Brain pericyte (primary cell): Measurements from ENCODE around the gene EPS8L3.

Source experiments
- DNase-seq: peaks from one replicate; pipeline ENCODE4 v3.0.0-alpha.2; 2012; ENCODE audit warnings: low read depth, low spot score

Gene EPS8L3

GRCh38 chr1:109793486-109794318 is 30.0 kb upstream of the EPS8L3 start:
- no peak for DNase-seq

DNA sequence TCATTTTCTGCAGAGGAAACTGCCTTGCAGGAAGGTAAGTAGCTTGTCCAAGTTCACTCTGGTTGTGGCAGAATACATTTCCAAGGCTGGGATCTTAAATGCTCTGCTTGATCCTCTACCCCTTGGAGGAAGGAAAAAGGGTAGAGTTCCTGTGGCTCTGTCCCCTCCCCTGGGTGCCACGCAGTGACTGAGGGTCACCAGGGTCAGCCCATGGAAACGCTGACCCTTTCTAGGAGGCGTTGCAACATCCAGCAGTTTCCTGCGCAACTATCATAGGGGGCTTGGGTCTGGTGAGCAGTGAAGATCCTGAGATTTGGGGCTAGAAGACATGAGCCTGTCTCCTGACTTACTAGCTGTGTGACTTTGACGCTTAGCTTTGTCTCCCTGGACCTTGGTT is 29.4 kb upstream of the EPS8L3 start:
- no peak for DNase-seq

GRCh38 chr1:109792056-109792831 is 28.5 kb upstream of the EPS8L3 start:
- peak; percentile 87 for DNase-seq

GRCh38 chr1:109791495-109792043 is 27.8 kb upstream of the EPS8L3 start:
- no peak for DNase-seq

- no peak for DNase-seq
These were observed 27.2 kb upstream of the EPS8L3 start for GRCh38 chr1:109790735-109791494.

GRCh38 chr1:109790329-109790728 is 26.6 kb upstream of the EPS8L3 start:
- DNase-seq: no peak

DNA sequence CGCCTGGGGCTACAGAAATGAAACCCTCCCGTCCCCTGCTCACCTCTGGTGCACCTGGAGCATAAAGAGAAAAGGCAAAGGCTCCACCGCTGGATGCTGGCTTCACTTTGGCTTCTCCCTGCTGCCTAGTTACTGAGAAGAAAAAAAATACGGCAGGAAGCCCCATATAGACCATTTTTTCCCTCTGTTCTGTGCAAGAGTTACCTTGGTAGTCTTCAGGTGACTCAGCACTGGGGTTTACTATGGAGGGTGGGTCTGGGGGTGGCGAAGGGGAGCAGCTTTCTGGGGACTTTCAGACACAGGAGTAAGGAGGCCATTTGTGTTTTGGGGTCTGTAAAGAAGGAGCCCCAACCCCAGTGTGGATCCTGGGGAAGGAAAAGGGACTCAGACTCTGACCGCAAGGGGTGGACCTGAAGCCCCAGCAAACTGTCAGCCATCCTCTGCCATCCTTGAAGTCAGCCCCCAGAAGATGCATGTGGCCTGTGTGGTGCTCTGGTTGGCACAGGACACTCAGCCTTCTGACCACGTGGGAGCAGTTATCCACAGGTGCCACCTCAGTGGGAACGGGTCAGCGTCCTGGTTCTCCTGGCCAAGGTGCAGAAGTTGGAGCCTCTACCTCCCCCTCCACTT is 25.9 kb upstream of the EPS8L3 start:
- no peak for DNase-seq

DNA sequence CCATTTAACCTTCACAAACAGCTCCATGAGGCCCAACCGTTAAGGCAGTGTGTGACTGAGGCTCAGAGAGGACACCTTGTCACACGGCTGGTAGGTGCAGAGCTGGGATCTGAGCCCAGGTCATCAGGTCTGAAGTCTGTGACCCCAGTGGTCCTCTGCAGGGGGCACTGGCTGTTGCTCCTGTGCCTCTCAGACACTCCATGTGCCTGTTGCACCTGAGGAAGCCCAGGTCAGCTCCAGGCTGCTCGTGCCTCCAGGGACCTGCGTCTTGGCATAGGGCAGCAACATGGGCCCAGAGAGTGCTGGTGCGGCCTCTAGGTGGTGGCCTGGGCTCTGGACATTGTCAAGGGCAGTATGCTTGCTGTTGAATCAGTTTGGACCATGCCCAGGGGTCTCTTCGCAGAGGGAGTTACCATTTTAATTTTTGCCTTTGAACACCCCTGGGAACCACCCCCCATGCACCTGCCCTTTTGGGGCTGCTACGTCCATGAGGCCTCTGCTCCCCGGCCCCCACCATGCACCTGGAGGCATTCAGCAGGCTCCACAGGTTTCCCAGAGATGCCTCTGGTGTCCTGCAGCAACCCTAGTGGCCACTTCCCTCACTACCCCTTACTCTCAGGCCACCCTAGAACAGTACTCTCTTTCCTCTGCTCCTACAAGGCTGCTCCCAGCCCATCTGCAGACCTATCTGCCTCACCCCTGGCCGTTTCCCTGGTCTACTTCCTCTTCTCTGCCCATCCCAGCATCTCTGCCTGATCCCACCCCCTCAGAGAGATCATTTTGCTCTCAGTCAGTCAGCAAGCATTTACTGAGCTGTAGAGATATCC is 25.2 kb upstream of the EPS8L3 start:
- DNase-seq: no peak

DNA sequence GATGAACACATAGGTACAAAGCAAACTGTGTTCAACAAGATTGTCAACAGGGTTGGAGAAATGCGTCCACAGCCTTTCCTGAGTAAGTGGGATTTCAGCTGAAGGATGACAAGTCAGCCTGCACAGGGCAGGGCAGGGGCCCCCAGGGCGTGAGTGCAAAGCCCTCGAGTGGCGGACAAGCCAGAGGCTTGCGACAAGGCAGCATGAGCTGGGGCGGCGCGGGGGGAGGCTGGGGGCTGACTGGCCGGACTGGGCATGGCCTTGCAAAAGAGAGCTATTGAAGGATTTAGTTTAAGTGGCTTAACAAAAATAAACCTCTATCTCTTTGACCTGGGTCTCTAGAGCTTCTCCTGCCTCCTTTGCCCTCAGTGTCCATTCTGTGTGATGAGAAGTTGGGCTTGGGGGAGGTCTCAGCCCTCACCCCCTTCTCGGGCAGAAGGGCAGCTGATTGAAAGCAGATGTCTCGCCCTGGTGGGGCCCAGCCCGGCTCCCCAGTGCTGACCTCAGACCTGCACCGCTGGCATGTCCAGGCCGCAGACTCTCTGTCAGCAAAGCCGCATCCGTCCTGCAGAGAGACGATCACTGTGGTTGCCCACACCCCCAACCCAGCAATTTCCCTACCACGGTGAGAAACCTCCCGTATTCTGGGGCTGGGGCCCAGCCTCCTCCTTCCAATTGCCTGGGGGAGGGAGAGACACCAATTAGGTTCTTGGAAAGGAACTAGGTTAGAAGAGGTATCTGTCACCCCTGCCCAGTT is 24.3 kb upstream of the EPS8L3 start:
- DNase-seq: no peak

DNA sequence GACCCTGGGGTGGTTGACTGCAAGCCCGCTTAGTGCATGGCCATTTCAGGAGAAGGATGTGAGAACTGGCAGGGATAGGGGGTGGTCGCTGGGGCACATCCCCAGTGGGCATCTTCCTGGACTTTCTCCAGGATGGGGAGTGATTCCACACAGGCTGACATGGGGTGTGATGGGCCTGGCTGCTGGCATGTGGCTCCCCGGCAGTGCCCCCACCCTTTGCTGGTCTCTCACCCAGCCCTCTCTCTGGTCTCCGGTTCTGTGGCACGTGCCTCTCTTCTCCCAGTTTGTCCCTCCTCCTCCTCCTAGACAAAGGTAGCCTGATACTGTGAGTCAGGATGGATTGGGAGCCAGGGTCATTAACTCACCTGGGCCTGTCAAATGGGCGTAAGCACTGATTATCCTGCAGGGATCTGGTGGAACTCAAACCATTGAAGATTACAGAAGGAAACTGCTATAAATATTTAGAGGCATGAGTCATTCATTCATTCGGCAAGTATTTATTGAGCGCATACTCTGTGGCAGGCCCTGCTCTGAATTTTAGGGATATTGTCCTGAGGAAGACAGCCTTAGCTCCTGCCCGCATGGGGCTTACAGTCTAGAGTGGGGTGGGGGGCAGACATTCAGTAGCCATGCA is 23.6 kb upstream of the EPS8L3 start:
- no peak for DNase-seq

GRCh38 chr1:109786531-109787021 is 22.9 kb upstream of the EPS8L3 start:
- DNase-seq: peak; percentile 40

DNA sequence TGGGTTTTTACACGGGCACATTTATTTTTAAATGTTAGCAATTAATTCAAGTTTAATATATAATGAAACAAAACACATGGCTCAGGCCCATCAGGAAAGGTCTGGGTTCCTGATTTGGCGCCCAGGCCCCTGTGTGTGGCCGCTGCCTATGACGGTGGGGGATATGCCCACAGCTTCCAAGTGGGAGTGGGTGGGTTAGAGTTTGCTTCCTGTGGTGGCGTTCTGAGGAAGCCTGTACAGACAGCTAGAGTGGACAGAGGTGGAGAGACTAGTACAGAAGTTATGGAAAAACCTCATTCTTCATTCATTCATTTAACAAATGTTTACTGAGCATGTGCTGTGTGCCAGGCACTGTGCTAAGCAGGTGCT is 22.4 kb upstream of the EPS8L3 start:
- DNase-seq: no peak

GRCh38 chr1:109785446-109786111 is 21.9 kb upstream of the EPS8L3 start:
- DNase-seq: no peak

- DNase-seq: no peak
These were observed 21.0 kb upstream of the EPS8L3 start for GRCh38 chr1:109784551-109785252.

- DNase-seq: no peak
These were observed 19.7 kb upstream of the EPS8L3 start for GRCh38 chr1:109783436-109783835.

DNA sequence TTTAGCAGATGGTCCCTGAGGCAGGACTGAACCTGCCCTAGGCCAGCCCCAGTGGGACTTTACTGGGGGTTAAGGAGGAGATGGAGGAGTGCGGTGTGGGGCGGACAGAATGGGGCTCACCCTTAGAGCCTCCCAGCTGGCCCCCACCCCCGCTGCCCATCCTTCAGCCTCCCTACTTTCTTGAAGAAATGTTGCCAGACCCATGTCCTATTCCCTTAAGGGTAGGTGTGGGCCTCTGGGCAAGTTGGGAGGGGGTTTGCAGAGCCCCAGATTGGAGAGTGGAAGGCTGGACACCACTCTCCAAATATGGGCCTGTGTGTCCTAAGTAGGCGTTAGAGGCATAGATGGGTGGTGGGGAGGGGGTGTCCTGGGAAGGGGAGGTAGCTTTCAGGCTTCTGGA is 19.2 kb upstream of the EPS8L3 start:
- no peak for DNase-seq

DNA sequence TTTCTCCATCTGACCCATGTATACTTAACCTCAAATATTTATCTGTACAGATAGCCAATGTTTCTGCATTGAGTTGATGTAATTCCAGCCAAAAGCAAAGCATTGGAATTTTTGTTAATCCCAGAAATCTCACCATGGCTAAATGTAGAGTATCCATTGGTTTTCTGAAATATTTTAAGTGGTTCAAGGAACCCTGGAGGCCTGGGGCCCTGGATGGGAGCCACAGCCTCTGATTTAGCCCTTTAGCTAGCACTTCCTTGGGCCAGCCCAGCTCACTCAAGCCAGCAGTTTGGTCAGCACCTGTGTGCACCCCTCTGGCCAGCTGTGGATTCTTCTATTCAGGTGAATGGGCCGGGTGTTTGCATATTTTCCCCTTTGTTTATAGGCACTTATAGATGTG is 18.8 kb upstream of the EPS8L3 start:
- no peak for DNase-seq

DNA sequence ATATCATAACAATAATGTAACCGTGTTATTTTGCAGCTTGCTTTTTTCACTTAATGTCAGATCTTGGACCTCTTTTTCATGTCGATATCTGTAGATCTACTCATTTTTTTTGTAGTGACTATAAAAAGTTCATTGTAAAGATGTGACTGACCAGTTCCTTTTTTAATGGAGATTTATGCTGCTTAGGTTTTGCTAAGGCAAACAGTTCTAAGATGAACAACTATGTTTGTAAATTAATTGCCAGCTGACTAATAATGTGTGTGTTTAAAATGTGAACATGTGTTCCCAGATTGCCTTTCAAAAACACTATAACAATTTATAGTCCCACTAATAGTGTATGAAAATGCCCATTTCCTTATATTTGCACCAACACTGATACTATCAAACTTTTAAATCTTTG is 18.1 kb upstream of the EPS8L3 start:
- no peak for DNase-seq
